ENCODE data around the gene EIF4A2. TPM values are rescaled to one million over a fixed set of nuclear protein-coding genes. Genes with fewer than 3 reads are reported as not detected.

Gene EIF4A2
- total and polyA plus RNA-seq, 9 donors: 477 to 593 (median 542) TPM

DNA sequence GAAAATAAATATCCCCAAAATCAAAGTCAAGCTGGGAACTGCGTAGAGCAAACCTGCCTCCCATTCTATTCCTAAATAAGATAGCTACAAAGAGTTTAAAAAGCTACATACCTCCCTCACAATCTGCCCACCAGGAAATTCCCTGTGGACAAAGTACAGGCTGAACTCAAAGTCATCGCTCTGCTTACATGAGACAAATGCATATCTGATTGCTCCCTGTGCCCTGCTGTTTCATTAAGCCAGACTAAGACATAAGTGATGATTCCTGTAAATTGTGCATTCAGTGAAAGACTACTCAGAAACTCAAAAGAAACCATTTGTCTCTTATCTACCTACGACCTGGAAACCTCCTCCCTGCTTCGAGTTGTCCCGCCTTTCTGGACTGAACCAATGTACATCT, 28.5 kb upstream of the EIF4A2 start:
- Histone ChIP-seq H3K36me3 (ENCODE audit: control insufficient read depth, insufficient read depth, low read length) (no peaks in the 10 kb centered on the region), H3K4me3 (ENCODE audit: low read length) (no peak overlapping the region), H3K27me3 (ENCODE audit: control insufficient read depth, insufficient read depth, low read length) (peaks cover 9% of the 10 kb centered on the region), H3K27ac (ENCODE audit: low read length) (no peak overlapping the region), H3K9me3 (replicated peaks; ENCODE audit: control insufficient read depth, low read depth, low read length) (no peaks in the 10 kb centered on the region), H3K4me1 (ENCODE audit: control insufficient read depth, insufficient read depth, low read length) (no peaks in the 10 kb centered on the region)
- WGBS (ENCODE audit: insufficient coverage): 79% methylated on average over 4 of the region's 5 CpGs
- DNase-seq: no peak

DNA sequence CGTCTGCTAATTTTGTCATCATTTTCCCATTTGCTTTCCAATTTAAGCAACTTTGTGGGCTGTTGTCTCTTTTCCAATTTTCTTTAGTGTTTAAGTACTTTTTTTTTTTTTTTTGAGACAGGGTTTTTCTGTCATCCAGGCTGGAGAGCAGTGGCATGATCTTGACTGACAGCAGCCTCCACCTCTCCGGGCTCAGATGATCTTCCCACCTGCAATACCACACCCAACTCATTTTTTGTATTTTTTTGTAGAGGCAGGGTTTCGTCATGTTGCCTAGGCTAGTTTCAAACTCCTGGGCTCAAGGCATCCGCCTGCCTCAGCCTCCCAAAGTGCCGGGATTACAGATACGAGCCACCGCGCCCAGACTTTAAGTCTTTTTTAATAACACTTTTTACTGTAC, 26.2 kb upstream of the EIF4A2 start:
- H3K4me1 ChIP-seq (ENCODE audit: control insufficient read depth, insufficient read depth, low read length): no peaks in the 10 kb centered on the region
- H3K36me3 ChIP-seq (ENCODE audit: control insufficient read depth, insufficient read depth, low read length): no peaks in the 10 kb centered on the region
- H3K27ac ChIP-seq (ENCODE audit: low read length): no peak overlapping the region
- no peak for DNase-seq
- H3K27me3 ChIP-seq (ENCODE audit: control insufficient read depth, insufficient read depth, low read length): peaks cover 9% of the 10 kb centered on the region
- no peak overlapping the region for H3K4me3 ChIP-seq (ENCODE audit: low read length)
- no peaks in the 10 kb centered on the region for H3K9me3 ChIP-seq (replicated peaks; ENCODE audit: control insufficient read depth, low read depth, low read length)
- WGBS (ENCODE audit: insufficient coverage): no CpG with 5 or more reads among the region's 8 CpGs

DNA sequence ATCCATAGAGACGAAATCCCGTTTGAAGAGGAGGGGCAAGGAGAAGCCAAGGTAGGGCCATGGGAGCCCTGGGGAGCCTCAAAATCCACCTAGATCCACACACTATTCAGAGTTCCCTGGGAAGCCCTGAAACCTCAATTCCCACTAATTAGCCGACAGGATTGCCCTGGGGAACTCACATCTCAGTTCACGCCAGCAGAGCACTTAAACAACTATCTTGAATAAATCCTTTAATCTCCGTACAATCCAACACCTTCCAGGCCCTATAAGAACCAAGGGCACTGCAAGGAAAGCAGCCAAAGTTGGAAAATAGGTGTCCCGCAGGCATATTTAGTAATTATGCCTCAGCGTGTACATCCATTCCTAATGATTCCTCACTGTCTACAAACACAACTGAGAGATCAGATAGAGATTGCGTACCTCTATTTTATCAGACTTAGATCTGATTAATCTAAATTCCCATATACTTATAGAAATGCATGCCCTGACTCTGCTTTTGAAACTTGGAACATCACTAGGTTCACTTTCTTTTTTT, 25.6 kb upstream of the EIF4A2 start:
- Histone ChIP-seq H3K4me3 (ENCODE audit: low read length) (no peak overlapping the region), H3K27me3 (ENCODE audit: control insufficient read depth, insufficient read depth, low read length) (peaks cover 9% of the 10 kb centered on the region), H3K4me1 (ENCODE audit: control insufficient read depth, insufficient read depth, low read length) (no peaks in the 10 kb centered on the region), H3K27ac (ENCODE audit: low read length) (no peak overlapping the region), H3K9me3 (replicated peaks; ENCODE audit: control insufficient read depth, low read depth, low read length) (no peaks in the 10 kb centered on the region), H3K36me3 (ENCODE audit: control insufficient read depth, insufficient read depth, low read length) (no peaks in the 10 kb centered on the region)
- no peak for DNase-seq
- WGBS (ENCODE audit: insufficient coverage): no CpG with 5 or more reads among the region's 8 CpGs

DNA sequence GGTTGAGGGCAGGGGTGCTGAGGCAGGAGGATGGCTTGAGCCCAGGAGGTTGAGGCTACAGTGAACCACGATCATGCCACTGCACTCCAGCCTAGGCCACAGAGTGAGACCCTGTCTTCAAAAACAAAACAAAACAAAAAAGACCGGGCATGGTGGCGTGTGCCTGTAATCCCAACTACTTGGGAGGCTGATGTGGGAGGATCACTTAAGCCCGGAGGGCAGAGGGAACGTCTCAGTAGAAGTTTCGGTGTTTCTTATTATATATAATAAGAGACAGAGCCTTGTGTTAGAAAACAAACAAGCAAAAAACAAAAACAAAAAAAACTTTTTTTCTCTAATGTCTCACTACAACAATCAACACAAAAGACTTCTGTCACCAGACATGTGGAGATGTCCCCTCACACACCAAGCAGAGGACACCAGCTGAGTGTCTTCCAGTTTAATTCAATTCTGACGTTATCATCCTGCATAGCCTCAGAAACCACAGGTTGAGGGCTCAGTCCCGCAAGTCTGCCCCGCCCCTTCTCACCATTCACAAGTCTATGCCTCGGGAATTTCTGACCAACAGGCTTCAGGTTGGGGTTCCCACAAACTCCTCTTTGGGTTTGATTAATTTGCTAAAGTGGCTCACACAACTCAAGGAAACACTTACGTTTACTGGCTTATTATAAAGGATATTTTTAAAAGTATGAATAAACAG, 24.0 kb upstream of the EIF4A2 start:
- H3K27ac ChIP-seq (ENCODE audit: low read length): no peak overlapping the region
- H3K9me3 ChIP-seq (replicated peaks; ENCODE audit: control insufficient read depth, low read depth, low read length): no peaks in the 10 kb centered on the region
- H3K4me1 ChIP-seq (ENCODE audit: control insufficient read depth, insufficient read depth, low read length): no peaks in the 10 kb centered on the region
- no peaks in the 10 kb centered on the region for H3K36me3 ChIP-seq (ENCODE audit: control insufficient read depth, insufficient read depth, low read length)
- peaks cover 6% of the 10 kb centered on the region for H3K27me3 ChIP-seq (ENCODE audit: control insufficient read depth, insufficient read depth, low read length)
- DNase-seq: no peak
- H3K4me3 ChIP-seq (ENCODE audit: low read length): no peak overlapping the region
- 50% methylated on average over 1 of the region's 11 CpGs for WGBS (ENCODE audit: insufficient coverage)

DNA sequence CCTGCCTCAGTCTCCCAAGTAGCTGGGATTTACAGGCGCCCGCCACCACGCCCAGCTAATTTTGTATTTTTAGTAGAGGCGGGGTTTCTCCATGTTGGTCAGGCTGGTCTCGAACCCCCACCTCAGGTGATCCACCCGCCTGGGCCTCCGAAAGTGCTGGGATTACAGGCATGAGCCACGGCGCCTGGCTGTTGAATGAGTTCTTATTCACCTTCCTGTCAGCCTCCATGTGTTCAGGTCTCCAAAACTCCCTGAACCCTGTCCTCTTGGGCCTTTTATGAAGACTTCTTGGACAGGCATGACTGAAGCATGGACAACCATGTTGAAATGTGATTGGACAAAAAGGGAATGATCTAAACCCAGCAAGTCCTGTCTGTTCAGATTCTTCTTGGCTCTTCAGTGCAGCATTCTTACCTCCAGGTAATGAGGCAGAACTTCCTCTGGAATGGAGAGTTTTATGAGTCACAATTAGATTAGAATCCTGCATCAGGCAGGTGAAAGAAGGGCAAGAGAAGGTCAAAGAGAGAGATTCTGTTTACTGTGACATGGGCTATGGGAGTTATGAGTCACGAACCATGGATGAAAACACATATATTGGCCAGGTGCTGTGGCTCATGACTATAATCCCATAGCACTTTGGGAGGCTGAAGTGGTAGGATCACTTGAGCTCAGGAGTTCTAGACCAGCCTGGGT, 23.1 kb upstream of the EIF4A2 start:
- DNase-seq: no peak
- Histone ChIP-seq H3K4me1 (ENCODE audit: control insufficient read depth, insufficient read depth, low read length) (no peaks in the 10 kb centered on the region), H3K27ac (ENCODE audit: low read length) (no peak overlapping the region), H3K27me3 (ENCODE audit: control insufficient read depth, insufficient read depth, low read length) (peaks cover 6% of the 10 kb centered on the region), H3K9me3 (replicated peaks; ENCODE audit: control insufficient read depth, low read depth, low read length) (no peaks in the 10 kb centered on the region), H3K36me3 (ENCODE audit: control insufficient read depth, insufficient read depth, low read length) (no peaks in the 10 kb centered on the region), H3K4me3 (ENCODE audit: low read length) (no peak overlapping the region)
- 92% methylated on average over 6 of the region's 10 CpGs for WGBS (ENCODE audit: insufficient coverage)

DNA sequence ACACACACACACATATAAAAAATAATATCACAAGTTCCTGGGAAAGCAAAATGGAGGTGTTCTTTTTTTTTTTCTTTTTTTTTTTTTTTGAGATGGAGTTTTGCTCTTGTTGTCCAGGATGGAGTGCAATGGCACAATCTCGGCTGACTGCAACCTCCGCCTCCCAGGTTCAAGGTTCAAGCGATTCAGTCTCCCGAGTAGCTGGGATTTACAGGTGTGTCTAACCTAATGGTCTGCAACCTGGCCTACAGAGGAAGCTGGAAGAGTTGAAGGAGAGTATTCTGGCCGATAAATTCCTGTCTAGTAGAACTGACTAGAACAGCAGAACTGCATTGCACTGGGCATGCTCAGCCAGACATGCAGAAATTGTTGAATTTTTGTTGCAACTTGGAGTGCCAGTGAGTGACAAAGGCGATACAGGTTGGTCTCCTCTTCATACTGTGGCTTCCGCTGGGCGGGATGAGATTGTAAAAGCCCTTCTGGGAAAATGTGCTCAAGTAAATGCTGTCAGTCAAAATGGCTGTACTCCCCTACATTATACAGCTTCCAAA, 22.4 kb upstream of the EIF4A2 start:
- DNase-seq: no peak
- no peaks in the 10 kb centered on the region for H3K4me1 ChIP-seq (ENCODE audit: control insufficient read depth, insufficient read depth, low read length)
- no peaks in the 10 kb centered on the region for H3K9me3 ChIP-seq (replicated peaks; ENCODE audit: control insufficient read depth, low read depth, low read length)
- 91% methylated on average over 7 of the region's 8 CpGs for WGBS (ENCODE audit: insufficient coverage)
- H3K36me3 ChIP-seq (ENCODE audit: control insufficient read depth, insufficient read depth, low read length): no peaks in the 10 kb centered on the region
- no peak overlapping the region for H3K27ac ChIP-seq (ENCODE audit: low read length)
- H3K27me3 ChIP-seq (ENCODE audit: control insufficient read depth, insufficient read depth, low read length): peaks cover 6% of the 10 kb centered on the region
- H3K4me3 ChIP-seq (ENCODE audit: low read length): no peak overlapping the region

DNA sequence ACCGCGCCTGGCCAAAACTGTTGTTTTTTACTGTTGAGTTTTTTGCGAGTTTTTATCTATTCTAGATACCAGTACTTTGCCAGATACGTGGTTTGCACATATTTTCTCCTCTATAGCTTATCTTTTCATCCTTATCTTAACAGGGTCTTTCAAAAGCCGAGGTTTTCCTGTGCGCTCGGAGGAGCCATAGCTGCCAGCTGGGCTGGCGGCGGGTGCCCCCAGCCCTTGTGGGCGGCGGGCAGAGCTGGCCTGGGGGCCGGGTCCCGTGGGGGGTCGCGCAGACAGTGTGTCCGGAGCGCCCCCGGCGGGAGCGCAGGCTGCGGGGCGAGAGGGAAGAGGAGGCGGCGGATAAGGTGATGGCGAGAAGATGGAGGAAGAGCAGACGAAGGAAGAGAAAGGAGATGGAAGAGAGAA, 11.1 kb upstream of the EIF4A2 start:
- Histone ChIP-seq H3K4me1 (ENCODE audit: control insufficient read depth, insufficient read depth, low read length) (peaks cover 5% of the 10 kb centered on the region), H3K27me3 (ENCODE audit: control insufficient read depth, insufficient read depth, low read length) (peaks cover 5% of the 10 kb centered on the region)

DNA sequence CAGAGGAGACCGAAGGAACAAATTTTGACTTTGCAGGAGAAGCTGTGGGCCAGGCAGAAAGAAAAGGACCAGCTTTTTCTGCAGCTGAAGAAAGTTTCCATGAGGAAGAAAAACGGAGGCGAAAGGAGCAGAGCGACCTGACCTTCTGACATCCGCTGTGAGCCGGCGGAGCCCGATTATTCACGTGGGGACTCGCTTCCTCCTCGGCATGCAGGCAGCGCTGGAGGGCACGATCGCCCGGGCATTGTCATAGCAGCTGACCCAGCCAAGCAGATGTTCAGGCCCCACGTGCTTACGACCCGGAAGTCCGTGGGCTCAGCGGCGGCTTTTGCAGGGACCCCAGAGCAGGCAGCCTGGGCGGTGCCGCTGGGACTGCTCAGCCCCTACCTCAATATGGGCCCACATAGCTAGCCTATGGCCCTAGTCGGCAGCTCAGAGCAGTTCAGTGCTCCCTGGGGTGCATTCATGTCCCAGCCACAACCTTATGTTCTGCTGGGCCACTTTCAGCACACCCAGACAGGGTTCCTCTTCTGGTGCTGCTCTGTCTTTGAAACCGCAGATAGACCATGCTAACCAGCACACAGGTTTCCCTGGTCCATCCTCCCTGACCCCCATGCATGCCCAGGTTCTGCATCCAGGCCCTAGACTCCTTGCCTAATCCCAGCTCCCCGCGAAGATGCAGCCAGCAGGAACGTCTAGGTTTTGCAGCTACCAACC, 10.5 kb upstream of the EIF4A2 start:
- 19% methylated on average over 25 of the region's 28 CpGs for WGBS (ENCODE audit: insufficient coverage)
- peaks cover 5% of the 10 kb centered on the region for H3K4me1 ChIP-seq (ENCODE audit: control insufficient read depth, insufficient read depth, low read length)
- H3K27ac ChIP-seq (ENCODE audit: low read length): peak overlapping the region; percentile 62

More for the DNA sequence above, 11.1 kb upstream of the EIF4A2 start:
- Histone ChIP-seq H3K36me3 (ENCODE audit: control insufficient read depth, insufficient read depth, low read length) (no peaks in the 10 kb centered on the region), H3K9me3 (replicated peaks; ENCODE audit: control insufficient read depth, low read depth, low read length) (no peaks in the 10 kb centered on the region), H3K27ac (ENCODE audit: low read length) (peak overlapping the region; percentile 47), H3K4me3 (ENCODE audit: low read length) (peak overlapping the region; percentile 50)
- DNase-seq: no peak
- WGBS (ENCODE audit: insufficient coverage): 7% methylated on average over 24 of the region's 26 CpGs

DNA sequence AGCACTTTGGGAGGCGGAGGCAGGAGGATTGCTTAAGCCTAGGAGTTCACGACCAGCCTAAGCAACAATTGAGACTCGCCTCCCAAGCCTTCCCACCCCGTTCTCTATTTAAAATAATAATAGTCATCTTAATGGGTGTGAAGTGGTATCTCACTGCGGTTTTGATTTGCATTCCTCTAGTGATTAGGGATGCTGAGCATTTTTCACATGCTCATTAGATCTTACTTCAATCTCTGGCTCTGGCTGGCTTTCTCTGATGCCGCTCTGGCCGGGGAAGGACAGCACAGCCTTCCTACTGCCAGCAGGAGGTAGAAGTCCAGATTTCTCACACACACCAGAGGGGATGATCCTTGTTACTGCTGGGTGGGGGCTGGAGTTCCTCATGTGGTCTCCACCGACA, 7.4 kb upstream of the EIF4A2 start:
- no peaks in the 10 kb centered on the region for H3K36me3 ChIP-seq (ENCODE audit: control insufficient read depth, insufficient read depth, low read length)
- no peak overlapping the region for H3K27ac ChIP-seq (ENCODE audit: low read length)
- H3K4me1 ChIP-seq (ENCODE audit: control insufficient read depth, insufficient read depth, low read length): peaks cover 5% of the 10 kb centered on the region
- H3K27me3 ChIP-seq (ENCODE audit: control insufficient read depth, insufficient read depth, low read length): peaks cover 8% of the 10 kb centered on the region
- H3K4me3 ChIP-seq (ENCODE audit: low read length): no peak overlapping the region
- WGBS (ENCODE audit: insufficient coverage): 43% methylated on average over 1 of the region's 8 CpGs
- no peaks in the 10 kb centered on the region for H3K9me3 ChIP-seq (replicated peaks; ENCODE audit: control insufficient read depth, low read depth, low read length)
- DNase-seq: no peak

More for the DNA sequence above, 10.5 kb upstream of the EIF4A2 start:
- H3K36me3 ChIP-seq (ENCODE audit: control insufficient read depth, insufficient read depth, low read length): no peaks in the 10 kb centered on the region
- peak overlapping the region; percentile 50 for H3K4me3 ChIP-seq (ENCODE audit: low read length)
- DNase-seq: peak; percentile 80
- H3K9me3 ChIP-seq (replicated peaks; ENCODE audit: control insufficient read depth, low read depth, low read length): no peaks in the 10 kb centered on the region
- peaks cover 5% of the 10 kb centered on the region for H3K27me3 ChIP-seq (ENCODE audit: control insufficient read depth, insufficient read depth, low read length)

DNA sequence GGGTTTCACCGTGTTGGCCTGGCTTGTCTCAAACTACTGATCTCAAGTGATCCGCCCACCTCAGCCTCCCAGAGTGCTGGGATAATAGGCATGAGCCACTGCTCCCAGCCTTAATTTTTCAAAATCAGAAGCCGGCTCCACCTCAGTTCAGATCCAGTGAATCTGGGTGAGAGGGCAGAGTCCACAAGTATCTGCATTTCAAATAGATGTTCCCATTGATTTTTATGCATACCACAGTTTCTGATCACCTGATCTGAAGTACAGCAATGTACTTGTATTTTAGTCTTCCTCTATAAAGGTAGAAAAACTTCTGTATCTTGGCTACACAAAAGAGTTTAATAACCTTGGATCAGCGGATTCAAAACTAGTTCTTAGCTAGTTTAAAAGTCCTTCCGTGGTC, 4.2 kb upstream of the EIF4A2 start:
- DNase-seq: no peak
- Histone ChIP-seq H3K4me1 (ENCODE audit: control insufficient read depth, insufficient read depth, low read length) (no peaks in the 10 kb centered on the region), H3K27ac (ENCODE audit: low read length) (no peak overlapping the region), H3K9me3 (replicated peaks; ENCODE audit: control insufficient read depth, low read depth, low read length) (no peaks in the 10 kb centered on the region), H3K36me3 (ENCODE audit: control insufficient read depth, insufficient read depth, low read length) (peaks cover under 1% of the 10 kb centered on the region), H3K4me3 (ENCODE audit: low read length) (no peak overlapping the region), H3K27me3 (ENCODE audit: control insufficient read depth, insufficient read depth, low read length) (peaks cover 6% of the 10 kb centered on the region)
- 92% methylated on average over 2 of the region's 5 CpGs for WGBS (ENCODE audit: insufficient coverage)

Data from muscle of leg (tissue), 11 donors.